ENCODE measurements around the gene STAU1.

The STAU1 gene

DNA sequence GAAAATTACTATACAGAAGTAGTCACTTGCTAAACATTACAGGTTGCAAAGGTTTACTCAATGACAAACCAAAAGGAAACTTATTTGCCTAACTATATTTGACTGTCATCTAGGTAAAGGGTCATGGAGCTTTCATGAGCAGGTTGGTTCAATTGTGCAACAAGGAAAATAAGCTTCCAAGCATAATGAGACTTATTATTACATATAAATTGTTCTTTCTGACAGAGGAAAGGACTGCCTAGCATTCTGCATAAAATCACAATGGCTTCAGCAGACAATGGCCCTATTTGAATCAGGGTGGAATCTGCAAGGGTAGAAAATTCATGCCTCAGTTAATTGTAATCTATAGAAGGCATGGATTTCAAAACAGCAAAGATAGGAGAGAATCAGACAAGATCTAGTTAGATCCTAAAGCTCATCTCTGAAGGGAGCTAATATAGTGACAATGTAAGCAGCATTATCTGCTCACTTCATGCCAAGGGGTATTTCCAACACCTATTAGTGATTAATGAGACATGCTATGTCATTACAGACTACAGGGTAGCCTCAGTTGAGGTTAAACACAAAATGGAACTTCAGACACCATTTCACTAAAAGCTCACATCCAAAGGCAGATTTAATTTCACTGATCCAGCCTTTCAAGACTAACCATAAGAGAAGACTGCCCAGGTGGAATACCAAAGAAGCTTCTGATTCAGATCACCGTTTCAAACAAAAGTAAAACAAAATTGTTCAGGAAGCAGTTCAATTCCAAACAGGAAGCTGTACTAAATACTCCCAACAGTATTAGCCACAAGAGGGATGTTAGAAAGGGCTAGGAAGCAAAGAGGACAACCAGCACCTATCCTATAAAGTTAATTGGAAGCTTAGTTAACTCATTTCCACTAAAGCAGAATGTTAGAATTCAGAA lies 8.5 kb downstream of the STAU1 start:
- TF ChIP-seq, protein P1, sequence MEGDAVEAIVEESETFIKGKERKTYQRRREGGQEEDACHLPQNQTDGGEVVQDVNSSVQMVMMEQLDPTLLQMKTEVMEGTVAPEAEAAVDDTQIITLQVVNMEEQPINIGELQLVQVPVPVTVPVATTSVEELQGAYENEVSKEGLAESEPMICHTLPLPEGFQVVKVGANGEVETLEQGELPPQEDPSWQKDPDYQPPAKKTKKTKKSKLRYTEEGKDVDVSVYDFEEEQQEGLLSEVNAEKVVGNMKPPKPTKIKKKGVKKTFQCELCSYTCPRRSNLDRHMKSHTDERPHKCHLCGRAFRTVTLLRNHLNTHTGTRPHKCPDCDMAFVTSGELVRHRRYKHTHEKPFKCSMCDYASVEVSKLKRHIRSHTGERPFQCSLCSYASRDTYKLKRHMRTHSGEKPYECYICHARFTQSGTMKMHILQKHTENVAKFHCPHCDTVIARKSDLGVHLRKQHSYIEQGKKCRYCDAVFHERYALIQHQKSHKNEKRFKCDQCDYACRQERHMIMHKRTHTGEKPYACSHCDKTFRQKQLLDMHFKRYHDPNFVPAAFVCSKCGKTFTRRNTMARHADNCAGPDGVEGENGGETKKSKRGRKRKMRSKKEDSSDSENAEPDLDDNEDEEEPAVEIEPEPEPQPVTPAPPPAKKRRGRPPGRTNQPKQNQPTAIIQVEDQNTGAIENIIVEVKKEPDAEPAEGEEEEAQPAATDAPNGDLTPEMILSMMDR (IDR thresholded peaks at IDR 0.05), result no peak
- Histone ChIP-seq H3K4me3 (ENCODE audit: low read depth in 1 of 2, low read length in 1 of 2) (no peak overlapping the region), H3K27me3 (no peaks in the 10 kb centered on the region), H3K9me3 (no peaks in the 10 kb centered on the region), H3K36me3 (peaks cover 4% of the 10 kb centered on the region), H3K27ac (peak overlapping the region; percentile 71), H3K4me1 (ENCODE audit: control insufficient read depth in 1 of 2, insufficient read depth in 1 of 2, low read depth in 1 of 2, low read length in 1 of 2) (peaks cover 20 to 41% of the 10 kb centered on the region in 2 experiments)

DNA sequence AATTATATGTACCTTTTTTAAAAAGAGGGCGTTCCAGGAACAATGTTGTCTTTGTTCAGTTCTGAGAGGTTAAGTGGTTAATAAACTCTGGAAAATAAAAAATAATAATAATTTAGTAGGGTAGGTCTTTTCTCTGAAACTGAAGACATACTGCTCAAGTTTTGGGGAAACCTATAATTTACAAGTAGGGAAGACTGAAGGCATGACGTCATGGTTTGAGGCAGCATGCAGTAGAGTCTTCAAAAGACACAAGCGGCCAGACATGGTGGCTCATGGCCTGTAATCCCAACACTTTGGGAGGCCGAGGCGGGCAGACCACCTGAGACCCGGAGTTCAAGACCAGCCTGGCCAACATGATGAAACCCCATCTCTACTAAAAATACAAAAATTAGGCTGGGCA lies 14.0 kb downstream of the STAU1 start:
- Histone ChIP-seq H3K9me3 (no peaks in the 10 kb centered on the region), H3K4me1 (ENCODE audit: control insufficient read depth in 1 of 2, insufficient read depth in 1 of 2, low read depth in 1 of 2, low read length in 1 of 2) (peaks cover 3 to 10% of the 10 kb centered on the region in 2 experiments), H3K27ac (no peak overlapping the region), H3K36me3 (peaks cover 33% of the 10 kb centered on the region), H3K27me3 (no peaks in the 10 kb centered on the region), H3K4me3 (ENCODE audit: low read depth in 1 of 2, low read length in 1 of 2) (no peak overlapping the region)
- TF ChIP-seq, protein P1 (IDR thresholded peaks at IDR 0.05), result no peak

DNA sequence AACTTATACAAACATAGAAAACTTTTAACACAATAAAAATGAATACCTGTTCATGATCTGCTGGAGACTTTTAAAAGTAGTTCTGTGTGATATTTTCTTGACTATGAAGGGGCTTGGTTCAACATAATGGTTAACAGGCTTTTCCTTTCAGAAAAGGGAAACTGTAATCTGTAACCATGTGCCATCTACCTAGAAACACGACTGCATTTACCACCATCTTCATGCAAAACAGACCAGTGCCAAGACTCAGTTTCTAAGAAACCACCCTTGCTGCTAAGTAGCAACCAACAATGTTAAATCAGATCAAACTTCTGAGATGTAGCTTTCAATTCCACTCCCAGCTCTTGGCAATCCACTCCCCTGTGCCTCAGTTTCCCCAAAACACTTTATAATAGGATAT lies 15.7 kb downstream of the STAU1 start:
- H3K4me1 ChIP-seq (ENCODE audit: control insufficient read depth in 1 of 2, insufficient read depth in 1 of 2, low read depth in 1 of 2, low read length in 1 of 2), result no peaks in the 10 kb centered on the region

DNA sequence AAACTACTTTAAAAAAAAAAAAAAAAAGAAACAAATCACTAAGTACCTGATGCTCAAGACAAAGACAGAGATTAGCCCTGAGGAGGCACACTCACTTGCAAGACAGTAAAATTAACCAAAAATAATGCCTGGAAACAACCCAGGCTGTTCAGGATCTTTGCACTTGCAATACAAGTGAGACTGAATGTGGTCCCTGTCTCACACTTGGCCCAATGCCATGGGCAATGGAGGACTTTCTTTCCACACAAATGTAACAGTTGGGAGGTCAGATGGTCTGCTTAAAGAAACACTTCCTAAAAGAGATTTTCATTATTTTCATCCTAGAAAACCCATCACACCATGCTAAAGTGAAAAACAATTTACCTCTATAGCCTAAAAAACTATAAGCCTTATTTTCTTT lies 16.2 kb downstream of the STAU1 start:
- H3K36me3 ChIP-seq, result peaks cover 28% of the 10 kb centered on the region

More for the DNA sequence above, 15.7 kb downstream of the STAU1 start:
- Histone ChIP-seq H3K27me3 (no peaks in the 10 kb centered on the region), H3K4me3 (ENCODE audit: low read depth in 1 of 2, low read length in 1 of 2) (no peak overlapping the region), H3K36me3 (peaks cover 28% of the 10 kb centered on the region), H3K27ac (no peak overlapping the region), H3K9me3 (no peaks in the 10 kb centered on the region)
- TF ChIP-seq, protein P1 (IDR thresholded peaks at IDR 0.05), result no peak

DNA sequence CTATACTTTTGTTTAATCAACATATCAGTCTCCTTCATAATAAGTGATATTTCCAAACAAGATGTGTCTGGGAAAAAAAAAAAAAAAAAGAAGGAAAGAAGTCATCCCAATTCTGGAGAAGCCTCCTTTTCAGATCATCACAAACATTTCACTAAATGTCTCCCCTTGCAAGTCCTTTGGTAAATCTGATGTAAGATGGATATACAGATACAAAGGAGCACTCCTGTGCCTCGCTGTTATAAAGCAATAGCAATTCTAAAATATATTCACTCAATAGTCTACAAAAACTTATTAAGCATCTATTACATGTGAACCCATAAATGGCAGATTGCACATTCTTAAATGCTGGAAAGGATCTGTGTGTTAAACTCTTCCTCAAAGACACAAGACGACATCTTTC lies 17.4 kb downstream of the STAU1 start:
- Histone ChIP-seq H3K9me3 (no peaks in the 10 kb centered on the region), H3K4me3 (ENCODE audit: low read depth in 1 of 2, low read length in 1 of 2) (no peak overlapping the region), H3K27ac (no peak overlapping the region), H3K4me1 (ENCODE audit: control insufficient read depth in 1 of 2, insufficient read depth in 1 of 2, low read depth in 1 of 2, low read length in 1 of 2) (no peaks in the 10 kb centered on the region), H3K27me3 (no peaks in the 10 kb centered on the region), H3K36me3 (peaks cover 33% of the 10 kb centered on the region)
- TF ChIP-seq, protein P1 (IDR thresholded peaks at IDR 0.05), result no peak

More for the DNA sequence above, 16.2 kb downstream of the STAU1 start:
- Histone ChIP-seq H3K27ac (no peak overlapping the region), H3K9me3 (no peaks in the 10 kb centered on the region), H3K4me1 (ENCODE audit: control insufficient read depth in 1 of 2, insufficient read depth in 1 of 2, low read depth in 1 of 2, low read length in 1 of 2) (no peaks in the 10 kb centered on the region), H3K27me3 (no peaks in the 10 kb centered on the region), H3K4me3 (ENCODE audit: low read depth in 1 of 2, low read length in 1 of 2) (no peak overlapping the region)
- TF ChIP-seq, protein P1 (IDR thresholded peaks at IDR 0.05), result no peak

Data from neutrophil (primary cell).